SH-SY5Y (cell line): ENCODE data around the gene SEZ6L2.

Experiments used
- GATA2 ChIP-seq: IDR thresholded peaks from 2 replicates; pipeline ENCODE4 v1.6.1; 2011; ENCODE audit warnings: mild to moderate bottlenecking, low read depth, low read length
- GATA3 ChIP-seq: IDR thresholded peaks from 2 replicates; pipeline ENCODE4 v1.6.1; 2011; ENCODE audit warnings: low read depth, mild to moderate bottlenecking, low read length, moderate library complexity

DNA sequence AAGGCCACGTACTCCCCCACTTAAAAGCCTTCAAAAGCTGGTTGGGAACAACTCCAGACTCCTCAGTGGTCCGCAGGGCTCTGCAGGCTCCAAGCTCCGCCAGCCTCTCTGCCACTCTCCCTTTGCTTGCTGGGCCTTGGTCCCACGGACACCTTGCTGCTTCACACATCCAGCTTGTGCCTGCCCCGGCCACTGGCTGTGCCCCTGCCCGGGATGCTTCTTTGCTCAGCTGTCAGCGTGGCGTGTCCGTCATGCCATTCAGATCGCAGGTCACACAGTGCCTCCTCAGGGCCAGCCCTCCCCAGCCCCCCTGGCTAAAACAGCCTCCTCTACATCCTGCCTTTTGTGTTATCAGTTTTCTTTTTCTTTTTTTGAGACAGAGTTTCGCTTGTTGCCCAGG lies 12.7 kb upstream of the SEZ6L2 start:
- TF ChIP-seq GATA2 (no peak), GATA3 (no peak)
